ENCODE measurements around the gene TYMS. TPM values are rescaled to one million over a fixed set of nuclear protein-coding genes. Genes with fewer than 3 reads are reported as not detected.

TYMS gene
- total and polyA plus RNA-seq, 9 of the 15 experiments (the other 6 are each of a cell fraction or from before 2014, with no cell fraction given), result 69.1 to 409 (median 175) TPM

GRCh38 chr18:612156-612555 is 45.3 kb upstream of the TYMS start:
- in situ Hi-C loops (cut with MboI), result no loop called here

GRCh38 chr18:614193-614592 is 43.3 kb upstream of the TYMS start:
- BruUV-seq (replicated peaks), result no TSS peak
- no peak overlapping the region for H3K9ac ChIP-seq (ENCODE audit: insufficient read depth in 1 of 2, low read depth in 2 of 2, low read length in 2 of 2)
- H3K27ac ChIP-seq (ENCODE audit: extremely low read depth, low read depth, low read length), result no peak overlapping the region
- in situ Hi-C loops (cut with MboI), result no loop called here
- FAIRE-seq, result no peak
- no peak for DNase-seq (ENCODE audit: extremely low read depth in 1 of 4, low spot score in 3 of 4)
- H3K79me2 ChIP-seq (ENCODE audit: control insufficient read depth, insufficient read depth, low read length), result no peaks in the 10 kb centered on the region
- H4K20me1 ChIP-seq (replicated peaks; ENCODE audit: control insufficient read depth, insufficient read depth, low read length), result no peaks in the 10 kb centered on the region
- H2AFZ ChIP-seq (ENCODE audit: low read depth, low read length), result no peak overlapping the region
- ATAC-seq, result no peak
- CTCF ChIA-PET (ENCODE audit: low intra/inter-chr PET ratio), result interaction anchor here (0.9 kb wide), 1 partner anchor 115 kb away, joined by 3 read pairs; no protein-coding TSS in a partner anchor
- H3K4me3 ChIP-seq, result no peak overlapping the region
- TF ChIP-seq ZNF584 (CRISPR knock-in tag; IDR thresholded peaks at IDR 0.05; ENCODE audit: low read depth), result no peak
- peak; percentile 29 for TF ChIP-seq PCBP1 (IDR thresholded peaks at IDR 0.05; ENCODE audit: low read depth, low read length, poor library complexity, severe bottlenecking)
- TF ChIP-seq PCBP2 (IDR thresholded peaks at IDR 0.05; ENCODE audit: low read depth, low read length, poor library complexity, severe bottlenecking), result peak; percentile 79
- no peaks in the 10 kb centered on the region for H3K9me3 ChIP-seq (replicated peaks; ENCODE audit: control insufficient read depth, insufficient read depth, low read depth, low read length)
- H3K27me3 ChIP-seq (ENCODE audit: control insufficient read depth in 2 of 2, insufficient read depth in 2 of 2, low read length in 2 of 2), result peaks cover 7 to 15% of the 10 kb centered on the region in 2 experiments; a peak in 3 of 5 replicates
- peaks cover 0 to 6% of the 10 kb centered on the region in 2 experiments; a peak in 3 of 5 replicates for H3K4me1 ChIP-seq (replicated peaks in 1 of 2; ENCODE audit: control insufficient read depth in 2 of 2, insufficient read depth in 2 of 2, low read length in 2 of 2)
- H3K4me2 ChIP-seq (ENCODE audit: insufficient read depth, low read length), result no peak overlapping the region
- WGBS (ENCODE audit: insufficient coverage, low coverage, missing lambda C conversion rate), result 19% methylated on average over 1 of the region's 1 CpG
- H3K9me1 ChIP-seq (ENCODE audit: control insufficient read depth, insufficient read depth, low read length), result no peaks in the 10 kb centered on the region
- POLR2A ChIA-PET, result interaction anchor here (2.2 kb wide), 1 partner anchor 9 kb away, joined by 9 read pairs; no protein-coding TSS in a partner anchor
- intact Hi-C loops (cut with micrococcal nuclease), result no loop called here
- no peaks in the 10 kb centered on the region for H3K36me3 ChIP-seq (ENCODE audit: control insufficient read depth, insufficient read depth, low read length)

More at GRCh38 chr18:612156-612555, 45.3 kb upstream of the TYMS start:
- Histone ChIP-seq H2AFZ (ENCODE audit: low read depth, low read length) (peak overlapping the region; percentile 53; the same call in 1 of the 2 replicates), H3K27me3 (ENCODE audit: control insufficient read depth in 2 of 2, insufficient read depth in 2 of 2, low read length in 2 of 2) (peaks cover 7 to 20% of the 10 kb centered on the region in 2 experiments; a peak in 4 of 5 replicates), H3K36me3 (ENCODE audit: control insufficient read depth, insufficient read depth, low read length) (no peaks in the 10 kb centered on the region), H3K9ac (ENCODE audit: insufficient read depth in 1 of 2, low read depth in 2 of 2, low read length in 2 of 2) (no peak overlapping the region), H3K4me1 (replicated peaks in 1 of 2; ENCODE audit: control insufficient read depth in 2 of 2, insufficient read depth in 2 of 2, low read length in 2 of 2) (no peaks in the 10 kb centered on the region; a peak in 1 of 5 replicates), H3K9me1 (ENCODE audit: control insufficient read depth, insufficient read depth, low read length) (no peaks in the 10 kb centered on the region), H3K9me3 (replicated peaks; ENCODE audit: control insufficient read depth, insufficient read depth, low read depth, low read length) (no peaks in the 10 kb centered on the region), H3K79me2 (ENCODE audit: control insufficient read depth, insufficient read depth, low read length) (no peaks in the 10 kb centered on the region), H3K4me3 (no peak overlapping the region), H3K4me2 (ENCODE audit: insufficient read depth, low read length) (no peak overlapping the region), H3K27ac (ENCODE audit: extremely low read depth, low read depth, low read length) (no peak overlapping the region), H4K20me1 (replicated peaks; ENCODE audit: control insufficient read depth, insufficient read depth, low read length) (no peaks in the 10 kb centered on the region)
- no peak for TF ChIP-seq CBFA2T2 (conservative IDR thresholded peaks at IDR 0.05)
- no peak for TF ChIP-seq SIN3B (IDR thresholded peaks at IDR 0.05; ENCODE audit: low read depth)
- TF ChIP-seq NFIX (CRISPR knock-in tag; IDR thresholded peaks at IDR 0.05; ENCODE audit: low read depth), result no peak
- TF ChIP-seq POLR3G (IDR thresholded peaks at IDR 0.05; ENCODE audit: extremely low read depth, insufficient read length, insufficient replicate concordance), result no peak
- TF ChIP-seq TRIM28 (IDR thresholded peaks at IDR 0.05), result no peak
- TF ChIP-seq JUNB (CRISPR knock-in tag; conservative IDR thresholded peaks at IDR 0.05), result no peak
- intact Hi-C loops (cut with micrococcal nuclease), result no loop called here
- no peak for FAIRE-seq
- CTCF ChIA-PET (ENCODE audit: low intra/inter-chr PET ratio), result no interaction called here
- 13% methylated on average over 7 of the region's 7 CpGs for WGBS (ENCODE audit: insufficient coverage, low coverage, missing lambda C conversion rate)
- no peak for ATAC-seq
- POLR2A ChIA-PET, result interaction anchor here (0.6 to 0.8 kb wide), 3 partner anchors 13 to 37 kb away, joined by 3 to 4 read pairs (median 3); no protein-coding TSS in a partner anchor
- BruUV-seq (replicated peaks), result no TSS peak
- no peak for DNase-seq (ENCODE audit: extremely low read depth in 1 of 4, low spot score in 3 of 4)
